ENCODE data around the gene RPH3AL. TPM values are rescaled to one million over a fixed set of nuclear protein-coding genes. Genes with fewer than 3 reads are reported as not detected.

The RPH3AL gene
- polyA plus RNA-seq, 1 donor from 2014 or later = 0.87 TPM

DNA sequence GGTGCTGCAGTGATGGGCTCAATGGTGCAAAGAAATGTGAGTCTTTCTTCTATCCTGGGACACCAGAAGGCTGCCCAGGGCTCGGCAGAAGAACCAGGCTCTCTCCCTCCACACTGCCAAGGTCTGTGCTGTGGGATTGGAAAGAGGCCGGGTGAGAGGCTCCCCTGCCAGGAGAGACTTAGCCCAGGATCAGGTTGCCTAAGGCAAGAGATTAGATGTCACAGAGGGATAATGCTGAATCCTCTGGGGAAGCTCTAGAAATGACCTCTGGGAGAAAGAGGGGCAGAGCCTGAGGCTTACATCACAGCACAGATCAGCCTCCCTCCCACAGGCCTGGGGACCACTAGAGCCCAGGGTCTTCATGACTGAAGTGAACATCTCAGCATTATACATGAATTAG is 165.5 kb downstream of the RPH3AL start:
- H3K4me3 ChIP-seq (ENCODE audit: low read length) = no peak overlapping the region
- no peaks in the 10 kb centered on the region for H3K36me3 ChIP-seq (ENCODE audit: insufficient read depth, low read length)
- H4K20me1 ChIP-seq (ENCODE audit: insufficient read depth) = no peaks in the 10 kb centered on the region
- H3K9me3 ChIP-seq (ENCODE audit: low read length) = no peaks in the 10 kb centered on the region
- no peak overlapping the region for H3K4me2 ChIP-seq (ENCODE audit: low read length)
- peaks cover 16% of the 10 kb centered on the region for H3K27me3 ChIP-seq (ENCODE audit: insufficient read depth, low read depth, low read length)
- TF ChIP-seq EP300 (conservative IDR thresholded peaks at IDR 0.05; ENCODE audit: poor library complexity, severe bottlenecking) (no peak), MXI1 (conservative IDR thresholded peaks at IDR 0.05; ENCODE audit: poor library complexity, severe bottlenecking) (no peak), EZH2 (IDR thresholded peaks at IDR 0.05; ENCODE audit: borderline replicate concordance, insufficient read depth, low read length, poor library complexity, severe bottlenecking) (no peak), SMC3 (conservative IDR thresholded peaks at IDR 0.05; ENCODE audit: poor library complexity) (no peak), TAF1 (IDR thresholded peaks at IDR 0.05; ENCODE audit: low read depth) (no peak), REST (IDR thresholded peaks at IDR 0.05; ENCODE audit: borderline replicate concordance) (no peak), POLR2AphosphoS5 (IDR thresholded peaks at IDR 0.05) (no peak), RAD21 (conservative IDR thresholded peaks at IDR 0.05) (no peak)
- TF ChIP-seq, protein P1, sequence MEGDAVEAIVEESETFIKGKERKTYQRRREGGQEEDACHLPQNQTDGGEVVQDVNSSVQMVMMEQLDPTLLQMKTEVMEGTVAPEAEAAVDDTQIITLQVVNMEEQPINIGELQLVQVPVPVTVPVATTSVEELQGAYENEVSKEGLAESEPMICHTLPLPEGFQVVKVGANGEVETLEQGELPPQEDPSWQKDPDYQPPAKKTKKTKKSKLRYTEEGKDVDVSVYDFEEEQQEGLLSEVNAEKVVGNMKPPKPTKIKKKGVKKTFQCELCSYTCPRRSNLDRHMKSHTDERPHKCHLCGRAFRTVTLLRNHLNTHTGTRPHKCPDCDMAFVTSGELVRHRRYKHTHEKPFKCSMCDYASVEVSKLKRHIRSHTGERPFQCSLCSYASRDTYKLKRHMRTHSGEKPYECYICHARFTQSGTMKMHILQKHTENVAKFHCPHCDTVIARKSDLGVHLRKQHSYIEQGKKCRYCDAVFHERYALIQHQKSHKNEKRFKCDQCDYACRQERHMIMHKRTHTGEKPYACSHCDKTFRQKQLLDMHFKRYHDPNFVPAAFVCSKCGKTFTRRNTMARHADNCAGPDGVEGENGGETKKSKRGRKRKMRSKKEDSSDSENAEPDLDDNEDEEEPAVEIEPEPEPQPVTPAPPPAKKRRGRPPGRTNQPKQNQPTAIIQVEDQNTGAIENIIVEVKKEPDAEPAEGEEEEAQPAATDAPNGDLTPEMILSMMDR (IDR thresholded peaks at IDR 0.05; ENCODE audit: poor library complexity, severe bottlenecking) = no peak
- no peaks in the 10 kb centered on the region for H3K79me2 ChIP-seq (replicated peaks; ENCODE audit: insufficient read depth, low read length)
- no peaks in the 10 kb centered on the region for H3K9me2 ChIP-seq (ENCODE audit: insufficient read depth, low read length)
- no peak overlapping the region for H3K27ac ChIP-seq (ENCODE audit: low read length)
- H3F3A ChIP-seq (ENCODE audit: insufficient read depth, low read length, poor library complexity, severe bottlenecking) = no peaks in the 10 kb centered on the region
- no peak overlapping the region for H3K9ac ChIP-seq (ENCODE audit: low read length)
- no peak overlapping the region for H2AFZ ChIP-seq (ENCODE audit: low read depth, low read length)

DNA sequence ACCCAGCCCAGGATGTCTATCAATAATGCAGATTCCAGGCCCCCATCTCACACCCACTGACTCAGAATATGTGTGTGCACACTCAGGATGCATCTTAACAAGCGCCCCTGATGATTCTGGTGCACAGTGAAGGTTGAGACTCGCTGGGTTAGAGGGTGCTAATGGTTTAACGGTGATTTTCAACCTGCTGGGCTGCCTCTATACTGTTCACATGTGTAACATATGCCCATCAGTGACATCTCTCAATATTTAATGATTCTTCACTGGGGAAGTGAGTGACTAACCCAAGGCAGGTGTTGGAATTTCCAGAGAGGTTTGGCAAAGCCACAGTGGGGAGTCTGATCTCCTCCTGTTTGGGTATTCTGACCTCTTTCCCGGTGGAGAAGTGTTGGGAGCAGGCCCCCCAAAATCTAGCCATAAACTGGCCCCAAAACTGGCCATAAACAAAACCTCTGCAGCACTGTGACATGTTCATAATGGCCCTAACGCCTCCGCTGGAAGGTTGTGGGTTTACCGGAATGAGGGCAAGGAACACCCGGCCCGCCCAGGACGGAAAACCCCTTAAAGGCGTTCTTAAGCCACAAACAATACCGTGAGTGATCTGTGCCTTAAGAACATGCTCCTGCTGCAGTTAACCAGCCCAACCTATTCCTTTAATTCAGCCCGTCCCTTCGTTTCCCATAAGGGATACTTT is 167.0 kb downstream of the RPH3AL start:
- H4K20me1 ChIP-seq (ENCODE audit: insufficient read depth) = no peaks in the 10 kb centered on the region
- no peak overlapping the region for H3K4me2 ChIP-seq (ENCODE audit: low read length)
- H3K9me3 ChIP-seq (ENCODE audit: low read length) = no peaks in the 10 kb centered on the region
- no peak overlapping the region for H3K27ac ChIP-seq (ENCODE audit: low read length)
- TF ChIP-seq EZH2 (IDR thresholded peaks at IDR 0.05; ENCODE audit: borderline replicate concordance, insufficient read depth, low read length, poor library complexity, severe bottlenecking) = no peak
- no peak for TF ChIP-seq REST (IDR thresholded peaks at IDR 0.05; ENCODE audit: borderline replicate concordance)
- TF ChIP-seq, protein P1 (IDR thresholded peaks at IDR 0.05; ENCODE audit: poor library complexity, severe bottlenecking) = no peak
- no peak for TF ChIP-seq MXI1 (conservative IDR thresholded peaks at IDR 0.05; ENCODE audit: poor library complexity, severe bottlenecking)
- TF ChIP-seq RAD21 (conservative IDR thresholded peaks at IDR 0.05) = no peak
- TF ChIP-seq POLR2AphosphoS5 (IDR thresholded peaks at IDR 0.05) = no peak
- no peak for TF ChIP-seq SMC3 (conservative IDR thresholded peaks at IDR 0.05; ENCODE audit: poor library complexity)
- TF ChIP-seq TAF1 (IDR thresholded peaks at IDR 0.05; ENCODE audit: low read depth) = no peak
- TF ChIP-seq EP300 (conservative IDR thresholded peaks at IDR 0.05; ENCODE audit: poor library complexity, severe bottlenecking) = no peak
- no peak overlapping the region for H3K4me3 ChIP-seq (ENCODE audit: low read length)
- H3K9me2 ChIP-seq (ENCODE audit: insufficient read depth, low read length) = no peaks in the 10 kb centered on the region
- H3K27me3 ChIP-seq (ENCODE audit: insufficient read depth, low read depth, low read length) = peaks cover 25% of the 10 kb centered on the region
- H2AFZ ChIP-seq (ENCODE audit: low read depth, low read length) = no peak overlapping the region
- no peak overlapping the region for H3K9ac ChIP-seq (ENCODE audit: low read length)
- no peaks in the 10 kb centered on the region for H3F3A ChIP-seq (ENCODE audit: insufficient read depth, low read length, poor library complexity, severe bottlenecking)
- no peaks in the 10 kb centered on the region for H3K36me3 ChIP-seq (ENCODE audit: insufficient read depth, low read length)
- H3K79me2 ChIP-seq (replicated peaks; ENCODE audit: insufficient read depth, low read length) = no peaks in the 10 kb centered on the region

All from neural cell (in vitro differentiated cells).